Mesothelial cell of epicardium (in vitro differentiated cells): ENCODE data around the gene FAM193A. TPM values are rescaled to one million over a fixed set of nuclear protein-coding genes. Genes with fewer than 3 reads are reported as not detected.
"Not testable (repeated sequence)": the region's sequence is repeated elsewhere in the genome, so short reads cannot be mapped to it uniquely, and the experiment has no call there.

ENCODE experiments used
- DNase-seq, 2 experiments: peaks; one replicate each; pipeline ENCODE4 v3.0.0; 2021; ENCODE audit warnings: low spot score in 2 of 2; ENCODE audit not compliant: unreplicated experiment in 2 of 2
- H3K27ac Mint-ChIP-seq: 2 replicates; pipeline ENCODE4 v1.8.0; 2021; ENCODE audit warnings: mixed read lengths
- H3K27me3 Mint-ChIP-seq: 2 replicates; pipeline ENCODE4 v1.8.0; 2021; ENCODE audit warnings: low read depth, mixed read lengths
- H3K36me3 Mint-ChIP-seq: 2 replicates; pipeline ENCODE4 v1.8.0; 2021; ENCODE audit warnings: mixed read lengths
- H3K4me1 Mint-ChIP-seq: 2 replicates; pipeline ENCODE4 v1.8.0; 2021; ENCODE audit warnings: mixed read lengths
- H3K4me3 Mint-ChIP-seq: 2 replicates; pipeline ENCODE4 v1.8.0; 2021; ENCODE audit warnings: mild to moderate bottlenecking, moderate library complexity, mixed read lengths
- H3K9me3 Mint-ChIP-seq: 2 replicates; pipeline ENCODE4 v1.8.0; 2021; ENCODE audit warnings: mixed read lengths
- total RNA-seq: library from RNA; stranded (reverse); gene quantifications from 3 replicates; pipeline ENCODE4 v1.2.1, GENCODE V29; 2021
- TF ChIP-seq, protein P1 (sequence below): fragments of 200-600 bp; sonication (generic); IDR thresholded peaks from one replicate; pipeline ENCODE4 v1.5.0; 2021; ENCODE audit warnings: antibody characterized with exemption; ENCODE audit not compliant: unreplicated experiment

Gene FAM193A
- total RNA-seq, 1 donor from 2014 or later, result 48.1 TPM

DNA sequence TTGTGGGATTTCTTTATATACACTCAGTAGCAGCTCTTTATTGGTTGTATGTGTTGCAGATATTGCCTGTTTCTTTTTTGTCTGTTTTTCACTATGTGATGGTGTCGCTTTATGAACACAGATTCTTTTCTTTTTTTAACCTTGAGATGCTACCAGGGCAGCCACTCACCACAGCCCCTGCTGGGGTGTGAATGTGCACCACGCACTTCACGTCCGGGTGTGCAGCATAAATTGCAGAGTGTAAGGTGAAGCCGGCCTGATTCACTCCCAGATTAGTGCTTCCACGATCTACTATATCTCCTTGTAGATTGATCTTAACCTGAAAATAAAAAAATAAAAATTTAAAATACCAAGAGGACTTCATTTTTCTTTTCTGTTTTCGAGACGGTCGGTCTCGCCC, 71.4 kb downstream of the FAM193A start:
- Mint-ChIP-seq H3K27me3 (no peaks in the 10 kb centered on the region), H3K9me3 (no peaks in the 10 kb centered on the region), H3K4me3 (no peak overlapping the region), H3K36me3 (peaks cover 9% of the 10 kb centered on the region), H3K27ac (no peak overlapping the region), H3K4me1 (peaks cover 21% of the 10 kb centered on the region)
- TF ChIP-seq, protein P1, sequence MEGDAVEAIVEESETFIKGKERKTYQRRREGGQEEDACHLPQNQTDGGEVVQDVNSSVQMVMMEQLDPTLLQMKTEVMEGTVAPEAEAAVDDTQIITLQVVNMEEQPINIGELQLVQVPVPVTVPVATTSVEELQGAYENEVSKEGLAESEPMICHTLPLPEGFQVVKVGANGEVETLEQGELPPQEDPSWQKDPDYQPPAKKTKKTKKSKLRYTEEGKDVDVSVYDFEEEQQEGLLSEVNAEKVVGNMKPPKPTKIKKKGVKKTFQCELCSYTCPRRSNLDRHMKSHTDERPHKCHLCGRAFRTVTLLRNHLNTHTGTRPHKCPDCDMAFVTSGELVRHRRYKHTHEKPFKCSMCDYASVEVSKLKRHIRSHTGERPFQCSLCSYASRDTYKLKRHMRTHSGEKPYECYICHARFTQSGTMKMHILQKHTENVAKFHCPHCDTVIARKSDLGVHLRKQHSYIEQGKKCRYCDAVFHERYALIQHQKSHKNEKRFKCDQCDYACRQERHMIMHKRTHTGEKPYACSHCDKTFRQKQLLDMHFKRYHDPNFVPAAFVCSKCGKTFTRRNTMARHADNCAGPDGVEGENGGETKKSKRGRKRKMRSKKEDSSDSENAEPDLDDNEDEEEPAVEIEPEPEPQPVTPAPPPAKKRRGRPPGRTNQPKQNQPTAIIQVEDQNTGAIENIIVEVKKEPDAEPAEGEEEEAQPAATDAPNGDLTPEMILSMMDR, result no peak
- no peak for DNase-seq

DNA sequence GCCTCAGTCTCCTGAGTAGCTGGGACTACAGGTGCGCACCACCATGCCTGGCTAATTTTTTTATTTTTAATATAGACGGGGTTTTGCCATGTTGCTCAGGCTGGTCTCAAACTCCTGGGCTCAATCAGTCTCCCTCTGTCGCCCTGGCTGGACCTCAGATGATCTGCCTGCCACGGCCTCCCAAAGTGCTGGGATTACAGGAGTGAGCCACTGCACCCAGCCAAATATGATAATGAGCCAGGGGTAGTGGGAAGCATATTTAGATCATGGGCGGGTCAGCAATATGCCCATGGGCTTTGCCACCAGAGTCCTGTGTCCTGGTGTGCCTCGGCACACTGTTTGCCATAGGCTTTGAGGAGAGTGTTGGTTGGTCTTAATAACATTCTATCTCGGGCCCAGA, 71.8 kb downstream of the FAM193A start:
- TF ChIP-seq, protein P1, result no peak
- Mint-ChIP-seq H3K27ac (no peak overlapping the region), H3K27me3 (no peaks in the 10 kb centered on the region), H3K4me3 (no peak overlapping the region), H3K36me3 (peaks cover 9% of the 10 kb centered on the region), H3K9me3 (no peaks in the 10 kb centered on the region), H3K4me1 (peaks cover 21% of the 10 kb centered on the region)
- no peak for DNase-seq

DNA sequence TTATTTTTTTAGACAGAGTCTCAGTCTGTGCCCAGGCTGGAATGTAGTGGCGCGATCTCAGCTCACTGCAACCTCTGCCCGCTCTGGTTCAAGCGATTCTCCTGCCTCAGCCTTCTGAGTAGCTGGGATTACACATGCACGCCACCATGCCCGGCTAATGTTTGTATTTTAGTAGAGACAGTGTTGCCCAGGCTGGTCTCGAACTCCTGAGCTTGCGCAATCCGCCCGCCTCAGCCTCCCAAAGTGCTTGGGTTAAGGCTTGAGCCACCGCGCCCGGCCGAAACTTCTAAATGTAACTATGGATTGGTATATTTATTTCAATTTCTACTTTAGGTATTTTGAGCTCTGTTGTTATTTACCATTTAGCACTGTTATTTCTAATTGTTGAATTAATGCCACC, 79.4 kb downstream of the FAM193A start:
- DNase-seq, result no peak
- no peak overlapping the region for H3K27ac Mint-ChIP-seq
- H3K4me1 Mint-ChIP-seq, result peaks cover 21% of the 10 kb centered on the region

DNA sequence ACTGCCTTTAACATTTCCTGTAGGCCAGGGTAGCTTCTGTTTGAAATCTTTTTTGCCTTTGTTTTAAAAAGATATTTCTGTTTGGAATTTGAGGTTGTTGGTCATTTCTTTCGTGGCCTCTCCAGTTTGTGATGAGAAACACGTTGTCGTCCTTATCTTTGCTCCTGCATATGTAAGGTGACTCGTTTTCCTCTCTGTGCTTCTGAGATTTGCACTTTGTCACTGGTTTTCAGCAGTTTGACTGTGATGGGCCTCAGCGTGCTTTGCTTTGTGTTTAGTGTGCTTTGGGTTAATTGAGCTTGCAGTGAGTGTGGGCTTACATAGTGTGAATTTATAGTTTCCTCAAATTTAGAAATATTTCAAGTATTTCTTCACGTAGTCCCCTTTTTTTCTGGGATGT, 81.5 kb downstream of the FAM193A start:
- Mint-ChIP-seq H3K4me1 (peaks cover 21% of the 10 kb centered on the region), H3K27ac (peak overlapping the region; percentile 45)
- TF ChIP-seq, protein P1, result no peak

More for the DNA sequence above, 79.4 kb downstream of the FAM193A start:
- H3K9me3 Mint-ChIP-seq, result no peaks in the 10 kb centered on the region
- no peak overlapping the region for H3K4me3 Mint-ChIP-seq
- peaks cover 9% of the 10 kb centered on the region for H3K36me3 Mint-ChIP-seq
- TF ChIP-seq, protein P1, result no peak
- no peaks in the 10 kb centered on the region for H3K27me3 Mint-ChIP-seq

DNA sequence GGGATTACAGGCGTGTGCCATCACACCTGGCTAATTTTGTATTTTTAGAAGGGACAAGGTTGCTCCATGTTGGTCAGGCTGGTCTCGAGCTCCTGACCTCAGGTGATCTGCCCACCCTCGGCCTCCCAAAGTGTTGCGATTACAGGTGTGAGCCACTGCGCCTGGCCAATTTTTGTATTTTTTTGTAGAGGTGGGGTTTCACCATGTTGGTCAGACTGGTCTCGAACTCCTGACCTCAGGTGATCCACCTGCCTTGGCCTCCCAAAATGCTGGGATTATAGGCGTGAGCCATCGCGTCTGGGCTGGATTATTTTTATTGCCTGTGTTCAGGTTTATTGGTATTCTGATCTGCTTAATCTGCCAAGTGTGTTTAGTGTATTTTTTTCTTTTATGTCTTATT, 82.3 kb downstream of the FAM193A start:
- H3K4me1 Mint-ChIP-seq, result peaks cover 21% of the 10 kb centered on the region

More for the DNA sequence above, 81.5 kb downstream of the FAM193A start:
- no peak overlapping the region for H3K4me3 Mint-ChIP-seq
- H3K27me3 Mint-ChIP-seq, result no peaks in the 10 kb centered on the region
- DNase-seq, result no peak
- H3K36me3 Mint-ChIP-seq, result peaks cover 7% of the 10 kb centered on the region
- H3K9me3 Mint-ChIP-seq, result no peaks in the 10 kb centered on the region

DNA sequence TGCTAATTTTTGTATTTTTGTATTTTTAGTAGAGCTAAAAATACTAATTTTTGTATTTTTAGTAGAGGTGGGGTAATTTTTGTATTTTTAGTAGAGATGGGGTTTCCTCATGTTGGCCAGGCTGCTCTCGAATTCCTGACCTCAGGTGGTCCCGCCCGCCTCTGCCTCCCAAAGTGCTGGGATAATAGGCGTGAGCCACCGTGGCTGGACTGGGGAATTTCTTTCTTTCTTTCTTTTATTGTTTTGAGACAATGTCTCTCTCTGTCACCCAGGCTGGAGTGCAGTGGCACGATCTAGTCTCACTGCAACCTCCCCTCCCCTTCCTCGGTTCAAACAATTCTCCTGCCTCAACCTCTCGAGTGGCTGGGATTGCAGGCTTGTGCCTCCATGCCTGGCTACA, 83.0 kb downstream of the FAM193A start:
- DNase-seq, result no peak
- Mint-ChIP-seq H3K27me3 (no peaks in the 10 kb centered on the region), H3K9me3 (no peaks in the 10 kb centered on the region), H3K36me3 (peaks cover 7% of the 10 kb centered on the region), H3K4me1 (peaks cover 18% of the 10 kb centered on the region), H3K4me3 (no peak overlapping the region), H3K27ac (no peak overlapping the region)
- TF ChIP-seq, protein P1, result no peak

More for the DNA sequence above, 82.3 kb downstream of the FAM193A start:
- H3K27me3 Mint-ChIP-seq, H3K9me3 Mint-ChIP-seq, H3K4me3 Mint-ChIP-seq, H3K27ac Mint-ChIP-seq, H3K36me3 Mint-ChIP-seq, DNase-seq: not testable (repeated sequence)
